Natural killer cell (primary cell): ENCODE results near the gene WFS1. TPM values are rescaled to one million over a fixed set of nuclear protein-coding genes. Genes with fewer than 3 reads are reported as not detected.

Experiments used
- ATAC-seq, 3 donors: fragments of 150-1000 bp in 2 of 3; fragments of 200-7000 bp in 1 of 3; cut with Tn5 transposase; 1 replicate in 1 of 3; 2 replicates in 2 of 3; pipeline ENCODE4 v1.10.0; 2021; ENCODE audit warnings: mild to moderate bottlenecking in 2 of 3, moderate library complexity in 2 of 3
- DNase-seq, 2 donors: peaks; one replicate each; pipeline versions ENCODE4 v3.0.0 to v3.0.0-alpha.2; 2013 to 2021; ENCODE audit warnings: mixed read lengths in 1 of 2
- H3K27ac ChIP-seq: one replicate; pipeline ENCODE4 v1.5.1; 2013; ENCODE audit warnings: mild to moderate bottlenecking, low read length
- H3K27me3 ChIP-seq: one replicate; pipeline ENCODE4 v1.6.1; 2013; ENCODE audit warnings: low read length; ENCODE audit not compliant: control insufficient read depth, insufficient read depth
- H3K36me3 ChIP-seq: one replicate; pipeline ENCODE4 v1.6.1; 2013; ENCODE audit warnings: low read length; ENCODE audit not compliant: control insufficient read depth, insufficient read depth
- H3K4me1 ChIP-seq: one replicate; pipeline ENCODE4 v1.6.1; 2013; ENCODE audit warnings: low read length; ENCODE audit not compliant: control insufficient read depth, insufficient read depth
- H3K4me3 ChIP-seq: one replicate; pipeline ENCODE4 v1.5.1; 2013; ENCODE audit warnings: low read length
- H3K9me3 ChIP-seq: one replicate; pipeline ENCODE4 v1.6.1; 2013; ENCODE audit warnings: low read length; ENCODE audit not compliant: control insufficient read depth, insufficient read depth
- H3K27ac Mint-ChIP-seq, 2 donors: one replicate each; pipeline ENCODE4 v1.8.0; 2022; ENCODE audit warnings: mild to moderate bottlenecking in 2 of 2, mixed read lengths in 2 of 2, moderate library complexity in 1 of 2
- H3K27me3 Mint-ChIP-seq, 2 donors: one replicate each; pipeline ENCODE4 v1.8.0; 2022; ENCODE audit warnings: low read depth in 2 of 2, mixed read lengths in 2 of 2
- H3K36me3 Mint-ChIP-seq: one replicate; pipeline ENCODE4 v1.8.0; 2022; ENCODE audit warnings: mixed read lengths
- H3K4me1 Mint-ChIP-seq, 2 donors: one replicate each; pipeline ENCODE4 v1.8.0; 2022; ENCODE audit warnings: mixed read lengths in 2 of 2
- H3K4me3 Mint-ChIP-seq: one replicate; pipeline ENCODE4 v1.8.0; 2022; ENCODE audit warnings: mild to moderate bottlenecking, moderate library complexity, mixed read lengths
- H3K9me3 Mint-ChIP-seq, 2 donors: one replicate each; pipeline ENCODE4 v1.8.0; 2022; ENCODE audit warnings: mixed read lengths in 2 of 2
- WGBS: methylation state at CpG from one replicate; pipeline ENCODE4 v1.1.7; 2013; ENCODE audit warnings: missing lambda C conversion rate; ENCODE audit not compliant: insufficient coverage; 5-methylcytosine and 5-hydroxymethylcytosine counted together
- intact Hi-C: fragments of 100-400 bp; cut with micrococcal nuclease; formaldehyde crosslinking; loops from one replicate; pipeline ENCODE4 v1.14.2; 2022
- total RNA-seq, 4 donors: library from RNA; stranded (reverse); fragments of 120-200 nt in 1 of 4; gene quantifications; one replicate each; pipeline versions ENCODE4 v1.2.3 to v1.2.4, GENCODE V29; 2013 to 2022
- TF ChIP-seq, protein P1 (sequence below): fragments of 200-600 bp; IDR thresholded peaks from one replicate; pipeline ENCODE4 v1.8.0; 2022; ENCODE audit warnings: antibody characterized with exemption

The WFS1 gene
- total RNA-seq, 3 donors from 2014 or later (not counting 1 experiment from before 2014, with no cell fraction given): 3.0 to 5.6 (median 3.5) TPM

DNA sequence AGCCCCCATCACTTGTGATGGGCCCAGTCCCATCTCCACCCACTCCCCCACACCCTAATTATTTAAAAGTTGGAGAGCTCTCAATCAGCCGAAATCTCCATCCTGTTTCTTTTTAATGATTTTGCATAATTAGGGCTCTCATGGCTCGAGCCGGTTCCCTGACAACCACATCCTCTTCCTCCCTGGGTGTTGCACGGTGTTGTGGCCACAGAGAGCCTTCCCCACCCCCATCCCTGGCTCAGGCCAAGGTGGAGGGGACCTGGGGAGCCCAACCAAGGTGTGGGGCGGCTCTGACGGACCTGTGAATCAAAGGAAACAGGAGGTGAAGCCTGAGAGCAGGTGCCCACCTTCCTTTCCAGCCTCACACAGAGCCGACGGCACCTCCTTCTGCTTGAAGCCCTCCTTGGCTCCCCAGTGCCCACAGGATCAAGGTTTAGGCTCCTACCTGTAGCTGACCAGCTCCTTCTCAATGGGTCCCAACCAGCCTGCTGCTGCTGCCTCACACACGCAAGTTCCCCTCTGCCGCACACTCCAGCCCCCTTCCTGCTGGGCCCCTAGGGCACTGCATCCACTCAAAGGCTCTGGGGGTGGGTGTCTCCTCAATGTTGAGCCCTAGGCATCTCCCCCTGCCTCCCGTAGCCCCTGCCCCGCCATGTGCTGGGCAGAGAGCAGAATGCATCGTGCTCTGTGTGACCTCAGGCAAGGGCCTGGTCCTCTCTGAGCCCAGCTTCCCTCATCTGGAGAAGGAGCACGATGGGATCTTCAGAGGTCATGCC is 68.7 kb downstream of the WFS1 start:
- Mint-ChIP-seq H3K36me3 (no peaks in the 10 kb centered on the region), H3K4me3 (peak overlapping the region; percentile 87), H3K9me3 (no peaks in the 10 kb centered on the region), H3K4me1 (peaks cover 47 to 55% of the 10 kb centered on the region in 2 donors), H3K27ac (peak overlapping the region in 1 of 2 donors; percentile 69), H3K27me3 (peaks cover 0 to 14% of the 10 kb centered on the region in 2 donors)
- DNase-seq: peak in 1 of 2 donors; percentile 28
- Histone ChIP-seq H3K4me1 (peaks cover 29% of the 10 kb centered on the region), H3K27me3 (peaks cover 7% of the 10 kb centered on the region), H3K36me3 (no peaks in the 10 kb centered on the region), H3K9me3 (peaks cover 6% of the 10 kb centered on the region), H3K4me3 (no peak overlapping the region), H3K27ac (no peak overlapping the region)
- WGBS: 30% methylated on average over 14 of the region's 14 CpGs
- intact Hi-C loops: no loop called here
- ATAC-seq: peak; percentile 40 to 78 (median 64)
- TF ChIP-seq, protein P1, sequence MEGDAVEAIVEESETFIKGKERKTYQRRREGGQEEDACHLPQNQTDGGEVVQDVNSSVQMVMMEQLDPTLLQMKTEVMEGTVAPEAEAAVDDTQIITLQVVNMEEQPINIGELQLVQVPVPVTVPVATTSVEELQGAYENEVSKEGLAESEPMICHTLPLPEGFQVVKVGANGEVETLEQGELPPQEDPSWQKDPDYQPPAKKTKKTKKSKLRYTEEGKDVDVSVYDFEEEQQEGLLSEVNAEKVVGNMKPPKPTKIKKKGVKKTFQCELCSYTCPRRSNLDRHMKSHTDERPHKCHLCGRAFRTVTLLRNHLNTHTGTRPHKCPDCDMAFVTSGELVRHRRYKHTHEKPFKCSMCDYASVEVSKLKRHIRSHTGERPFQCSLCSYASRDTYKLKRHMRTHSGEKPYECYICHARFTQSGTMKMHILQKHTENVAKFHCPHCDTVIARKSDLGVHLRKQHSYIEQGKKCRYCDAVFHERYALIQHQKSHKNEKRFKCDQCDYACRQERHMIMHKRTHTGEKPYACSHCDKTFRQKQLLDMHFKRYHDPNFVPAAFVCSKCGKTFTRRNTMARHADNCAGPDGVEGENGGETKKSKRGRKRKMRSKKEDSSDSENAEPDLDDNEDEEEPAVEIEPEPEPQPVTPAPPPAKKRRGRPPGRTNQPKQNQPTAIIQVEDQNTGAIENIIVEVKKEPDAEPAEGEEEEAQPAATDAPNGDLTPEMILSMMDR: no peak

DNA sequence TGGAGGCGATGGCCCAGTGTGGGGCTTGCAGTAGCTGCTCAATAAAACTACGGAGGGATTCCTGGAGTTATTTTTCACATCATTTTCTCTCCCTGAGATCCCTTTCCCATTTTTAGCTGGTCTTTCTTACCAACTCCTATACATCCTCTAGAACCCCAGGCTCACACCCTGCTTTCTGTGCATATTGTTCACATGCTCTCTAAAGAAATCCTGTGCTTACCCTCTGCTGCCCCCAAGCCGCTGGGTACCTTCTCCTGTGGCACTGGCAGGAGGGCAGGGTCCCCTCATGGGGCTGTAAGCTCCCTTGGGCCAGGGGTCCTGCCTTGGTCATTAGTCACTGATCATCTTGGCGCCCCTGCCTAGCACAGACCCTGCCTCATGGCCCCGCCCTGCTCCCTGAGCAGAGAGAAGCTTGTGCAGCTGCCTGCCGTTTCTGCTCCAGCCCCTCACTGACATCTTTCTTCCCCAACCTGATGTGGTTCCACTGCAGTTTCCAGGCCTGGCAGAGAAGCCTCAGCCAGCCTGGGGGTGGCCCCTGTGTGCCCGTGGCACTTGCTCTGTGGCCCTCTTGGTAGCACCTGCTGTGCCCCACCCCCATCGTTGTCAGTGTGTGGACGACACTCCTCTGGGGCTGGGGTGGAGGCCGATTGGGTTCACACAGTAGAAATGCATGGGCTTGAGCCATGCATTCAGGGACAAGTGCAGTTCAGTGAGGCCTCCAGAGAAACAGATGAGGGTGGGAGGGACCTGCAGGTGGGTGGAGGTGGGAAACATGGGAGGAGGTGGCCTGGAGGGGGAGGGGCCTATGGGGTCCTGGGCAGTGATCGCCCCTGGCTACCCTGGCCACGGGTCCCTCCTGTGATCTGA is 69.5 kb downstream of the WFS1 start:
- Mint-ChIP-seq H3K4me3 (peak overlapping the region; percentile 81), H3K4me1 (peaks cover 47 to 55% of the 10 kb centered on the region in 2 donors), H3K27me3 (peaks cover 0 to 14% of the 10 kb centered on the region in 2 donors), H3K9me3 (no peaks in the 10 kb centered on the region), H3K27ac (peak overlapping the region in 1 of 2 donors; percentile 69), H3K36me3 (no peaks in the 10 kb centered on the region)
- peaks cover 29% of the 10 kb centered on the region for H3K4me1 ChIP-seq
- H3K27me3 ChIP-seq: peaks cover 7% of the 10 kb centered on the region
- peaks cover under 1% of the 10 kb centered on the region for H3K9me3 ChIP-seq
- H3K36me3 ChIP-seq: no peaks in the 10 kb centered on the region
- no peak overlapping the region for H3K4me3 ChIP-seq
- no peak for DNase-seq
- no peak for ATAC-seq
- no peak overlapping the region for H3K27ac ChIP-seq
- TF ChIP-seq, protein P1: no peak
- intact Hi-C loops: no loop called here
- 78% methylated on average over 12 of the region's 12 CpGs for WGBS

DNA sequence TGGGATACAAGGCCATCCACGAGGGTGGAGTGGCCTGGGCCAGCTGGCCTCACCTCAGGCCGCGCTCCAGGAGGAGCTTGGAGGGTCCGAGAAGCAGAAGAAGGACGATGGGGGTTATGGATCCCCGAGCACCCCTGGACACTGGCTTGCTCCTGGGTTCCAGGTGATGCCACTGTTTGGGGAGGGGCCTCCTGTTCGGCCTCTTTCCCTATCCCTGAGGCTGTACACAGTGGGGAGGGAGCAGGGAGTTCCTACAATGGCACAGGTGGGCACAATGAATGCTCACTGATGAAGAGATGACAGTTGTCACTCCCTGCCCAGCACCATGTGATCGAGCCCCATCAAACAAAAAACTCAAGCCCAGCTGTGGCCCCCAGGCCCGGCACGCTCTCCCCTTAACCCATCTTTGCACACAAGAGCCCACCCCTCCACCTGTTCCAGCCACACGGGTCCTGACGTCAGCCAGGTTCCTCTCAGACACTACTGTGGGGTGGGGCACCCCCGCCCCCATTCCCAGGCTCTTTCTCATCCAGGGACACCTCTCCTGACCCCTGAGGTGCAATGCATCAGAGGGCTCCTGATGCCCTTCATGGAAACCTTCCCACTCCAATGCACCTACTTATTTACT is 70.3 kb downstream of the WFS1 start:
- Mint-ChIP-seq H3K27me3 (peaks cover 0 to 14% of the 10 kb centered on the region in 2 donors), H3K4me3 (peak overlapping the region; percentile 17), H3K4me1 (peaks cover 46 to 53% of the 10 kb centered on the region in 2 donors), H3K27ac (no peak overlapping the region), H3K36me3 (no peaks in the 10 kb centered on the region), H3K9me3 (no peaks in the 10 kb centered on the region)
- peaks cover 7% of the 10 kb centered on the region for H3K27me3 ChIP-seq
- peaks cover 29% of the 10 kb centered on the region for H3K4me1 ChIP-seq
- H3K36me3 ChIP-seq: no peaks in the 10 kb centered on the region
- no peak overlapping the region for H3K27ac ChIP-seq
- ATAC-seq (no peak), DNase-seq (no peak)
- intact Hi-C loops: no loop called here
- TF ChIP-seq, protein P1: no peak
- WGBS: 91% methylated on average over 13 of the region's 13 CpGs
- no peak overlapping the region for H3K4me3 ChIP-seq
- no peaks in the 10 kb centered on the region for H3K9me3 ChIP-seq
